GM04504 (cell line): ENCODE results near the gene CASP6.
"Not testable (repeated sequence)": the region's sequence is repeated elsewhere in the genome, so short reads cannot be mapped to it uniquely, and the experiment has no call there.

Experiments used
- DNase-seq: peaks from one replicate; pipeline ENCODE4 v3.0.0-alpha.2; 2012; ENCODE audit warnings: low read depth

CASP6 gene

DNA sequence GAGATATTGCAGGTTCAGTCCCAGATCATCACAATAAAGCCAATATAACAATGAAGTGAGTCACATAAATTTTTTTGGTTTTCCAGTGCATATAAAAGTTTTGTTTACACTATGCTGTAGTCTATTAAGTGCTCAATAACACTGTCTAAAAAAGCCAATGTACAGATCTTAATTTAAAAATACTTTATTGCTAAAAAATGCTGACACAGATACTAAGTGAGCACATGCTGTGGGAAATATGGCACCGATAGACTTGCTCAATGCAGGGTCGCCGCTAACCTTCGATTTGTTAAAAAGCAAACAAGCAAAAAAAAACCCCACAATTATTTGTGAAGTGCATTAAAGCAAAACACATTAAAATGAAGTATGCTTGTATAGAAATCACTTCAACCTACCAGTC lies 16.4 kb upstream of the CASP6 start:
- DNase-seq: no peak

DNA sequence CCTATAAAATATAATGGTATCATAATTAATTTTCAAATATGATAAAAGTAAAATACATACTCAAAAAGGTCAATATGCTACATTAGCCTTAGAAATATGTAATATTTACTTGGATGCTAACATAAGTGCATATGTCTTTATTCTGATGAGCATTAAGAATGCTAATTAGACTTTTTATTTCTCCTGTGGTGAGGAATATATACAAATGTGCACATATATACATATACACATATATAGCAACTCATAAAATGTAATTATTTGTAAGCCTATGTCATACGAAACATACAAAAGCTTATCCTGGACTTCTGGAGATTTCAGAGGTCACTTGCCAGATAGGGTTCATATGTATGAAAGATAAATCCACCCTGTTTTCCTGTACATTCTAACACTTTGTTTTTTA lies 15.5 kb upstream of the CASP6 start:
- no peak for DNase-seq

GRCh38 chr4:109713500-109713899 lies 10.3 kb upstream of the CASP6 start:
- no peak for DNase-seq

GRCh38 chr4:109708990-109709389 lies 5.7 kb upstream of the CASP6 start:
- DNase-seq: no peak

DNA sequence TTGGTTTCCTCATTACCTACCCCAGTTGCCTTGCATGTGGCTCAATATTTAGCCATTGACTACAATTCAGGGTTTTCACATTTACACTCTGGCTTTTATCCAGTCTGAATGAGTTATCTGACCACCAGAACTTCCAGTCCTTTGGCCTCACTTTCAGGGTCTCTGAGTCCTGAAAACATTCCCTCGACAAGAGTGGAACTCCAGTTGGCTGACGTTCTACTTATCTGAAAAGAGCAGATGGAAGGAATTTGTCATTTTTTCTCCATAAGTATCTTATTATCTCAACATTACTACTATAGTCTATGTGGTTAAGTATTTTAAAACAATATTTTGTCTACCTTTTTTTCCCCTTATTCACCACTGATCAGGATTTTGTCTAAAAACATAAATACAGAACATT lies 5.2 kb upstream of the CASP6 start:
- no peak for DNase-seq

GRCh38 chr4:109703664-109704361 lies 568 bp upstream of the CASP6 start:
- no peak for DNase-seq

DNA sequence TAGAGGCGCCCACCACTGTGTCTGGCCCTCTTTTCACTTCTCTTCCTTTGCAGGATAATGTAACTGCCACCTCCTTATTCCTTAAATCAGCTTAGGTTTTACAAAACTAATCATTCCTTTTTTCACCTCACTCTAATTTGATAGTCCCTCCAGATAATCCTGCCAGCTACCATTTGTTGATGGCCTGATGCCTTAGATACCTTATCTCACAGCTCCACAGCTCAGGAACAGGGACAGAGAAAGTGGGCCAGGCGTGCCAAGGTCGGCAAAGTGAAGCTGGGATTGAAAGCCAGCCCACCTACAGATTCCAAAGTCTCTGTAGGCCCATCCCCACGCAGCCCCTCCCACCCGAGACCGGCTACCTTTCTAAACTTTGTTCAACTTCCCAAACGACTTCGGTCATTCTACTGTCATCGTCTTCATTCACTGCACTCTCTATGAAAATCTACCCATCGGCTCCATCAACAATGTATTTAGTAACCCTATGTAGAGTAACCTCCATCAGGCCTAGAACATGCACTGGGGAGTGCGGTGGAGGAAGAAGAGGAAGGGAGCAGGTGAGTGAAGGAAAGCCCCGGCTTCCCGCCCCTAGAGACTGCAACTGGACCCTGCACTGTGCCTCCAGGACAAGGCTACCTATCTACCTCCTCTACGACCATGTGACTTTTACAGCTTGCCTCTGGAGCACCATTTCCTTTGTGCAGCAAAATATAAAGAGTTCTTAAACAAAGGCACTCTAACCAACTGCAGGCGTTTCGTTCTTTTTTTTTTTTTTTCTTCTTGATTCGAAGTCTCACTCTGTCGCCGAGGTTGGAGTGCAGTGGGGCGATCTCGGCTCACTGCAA lies 1.5 kb downstream of the CASP6 start:
- no peak for DNase-seq

DNA sequence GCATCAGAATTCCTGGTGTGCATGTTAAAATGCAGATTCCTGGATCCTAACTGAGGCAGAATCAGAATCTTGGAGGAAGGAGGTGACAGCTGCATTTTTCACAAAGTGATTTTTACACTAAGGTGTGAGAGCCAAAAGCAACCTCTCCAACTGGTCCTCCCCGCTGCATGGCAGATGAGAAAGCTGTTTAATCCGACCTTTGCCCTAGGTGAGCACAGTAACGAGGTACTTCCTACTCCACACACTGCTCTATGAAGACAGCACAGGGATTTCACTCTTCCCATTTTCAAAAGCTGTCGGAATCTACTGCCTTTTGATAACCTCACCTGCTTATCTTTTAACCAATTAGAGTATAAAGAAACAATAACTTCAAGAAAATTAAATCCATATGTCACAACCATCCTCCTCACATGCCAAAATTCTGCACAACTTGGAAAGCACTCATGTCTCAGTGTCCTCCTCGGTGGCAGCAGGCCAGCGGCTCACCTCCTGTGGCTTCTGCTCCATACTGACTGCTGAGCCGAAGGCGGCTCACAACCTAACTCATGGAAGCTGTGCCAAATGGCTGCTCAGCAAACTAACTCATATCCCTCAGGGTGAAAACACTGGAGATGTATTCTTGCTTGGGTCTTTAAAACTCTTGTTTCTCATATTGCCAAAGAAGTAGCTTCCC lies 3.6 kb downstream of the CASP6 start:
- DNase-seq: no peak

DNA sequence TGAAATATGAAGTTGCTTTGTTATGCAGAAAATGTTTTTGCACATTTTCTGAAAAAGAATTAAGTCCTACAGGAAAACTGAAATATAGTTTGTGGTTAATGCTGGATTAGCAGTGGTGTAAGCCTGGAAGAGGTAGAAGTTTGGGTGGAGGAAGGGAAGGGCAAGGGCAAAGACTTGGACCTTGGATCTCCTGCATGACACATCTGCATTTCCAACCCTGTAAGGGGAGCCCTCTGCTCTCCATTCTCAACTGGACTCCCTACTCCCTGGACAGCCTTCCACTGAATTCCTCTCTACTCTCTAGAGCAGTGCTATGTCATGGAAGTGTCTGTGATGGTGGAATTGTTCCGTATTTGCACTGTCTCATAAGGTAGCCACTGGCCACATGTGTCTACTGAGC lies 4.6 kb downstream of the CASP6 start:
- no peak for DNase-seq

DNA sequence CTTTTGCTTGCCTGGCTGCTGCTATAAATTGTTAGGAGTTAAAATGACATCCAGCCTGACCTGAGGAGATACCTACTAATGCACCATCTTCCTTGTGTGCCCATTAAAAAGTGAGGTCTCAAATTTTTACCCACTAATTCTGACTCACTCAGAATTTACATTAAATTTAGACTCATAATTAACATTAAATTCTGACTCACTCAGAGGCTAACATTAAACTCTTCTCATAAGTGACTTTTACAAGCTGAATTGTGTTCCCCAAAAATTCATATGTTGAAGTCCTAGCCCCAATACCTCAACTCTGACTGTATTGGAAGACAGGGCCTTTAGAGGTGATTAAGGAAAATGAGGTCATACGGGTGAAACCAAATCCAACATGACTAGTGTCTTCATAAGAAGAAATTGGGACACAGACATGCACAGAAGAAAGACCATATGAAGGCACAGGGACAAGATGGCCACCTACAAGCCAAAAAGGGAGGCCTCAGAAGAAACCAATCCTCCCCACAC lies 11.8 kb downstream of the CASP6 start:
- DNase-seq: no peak

DNA sequence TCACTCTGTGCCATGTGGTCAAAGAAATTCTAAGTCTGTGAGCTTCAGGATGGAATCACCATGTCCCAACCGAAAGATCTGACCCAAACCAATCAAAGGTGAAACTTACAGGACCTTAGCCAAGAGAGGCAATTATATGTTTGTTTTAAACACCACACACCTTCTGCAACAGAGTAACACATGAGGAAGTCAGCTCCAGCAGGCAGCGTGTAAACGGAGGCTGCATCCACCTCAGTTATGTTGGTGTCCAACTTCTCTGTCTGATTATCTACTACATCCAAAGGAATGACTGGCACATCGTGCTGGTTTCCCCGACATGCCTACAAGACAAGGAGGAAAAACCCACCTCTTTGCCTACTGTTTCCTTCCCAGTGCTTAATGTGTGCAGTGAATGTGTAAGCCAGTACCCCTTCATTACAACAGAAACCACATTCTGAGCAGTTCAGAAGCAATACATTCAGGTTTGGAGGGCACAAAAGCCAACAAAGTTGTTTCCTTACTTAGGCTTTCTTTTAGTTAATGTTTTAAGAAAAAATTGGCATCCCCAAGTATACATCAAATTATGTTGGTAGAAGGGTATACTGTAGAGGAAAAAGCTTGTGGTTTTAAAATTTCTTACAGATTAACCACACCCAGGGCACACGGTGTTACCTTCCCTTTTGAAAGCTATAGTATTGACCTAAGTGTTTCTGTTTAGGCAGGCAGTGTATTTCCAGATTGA lies 12.4 kb downstream of the CASP6 start:
- DNase-seq: no peak

GRCh38 chr4:109684727-109685126 lies 18.5 kb downstream of the CASP6 start:
- no peak for DNase-seq

- DNase-seq: no peak
Observed at GRCh38 chr4:109683621-109684253, 19.5 kb downstream of the CASP6 start.

DNA sequence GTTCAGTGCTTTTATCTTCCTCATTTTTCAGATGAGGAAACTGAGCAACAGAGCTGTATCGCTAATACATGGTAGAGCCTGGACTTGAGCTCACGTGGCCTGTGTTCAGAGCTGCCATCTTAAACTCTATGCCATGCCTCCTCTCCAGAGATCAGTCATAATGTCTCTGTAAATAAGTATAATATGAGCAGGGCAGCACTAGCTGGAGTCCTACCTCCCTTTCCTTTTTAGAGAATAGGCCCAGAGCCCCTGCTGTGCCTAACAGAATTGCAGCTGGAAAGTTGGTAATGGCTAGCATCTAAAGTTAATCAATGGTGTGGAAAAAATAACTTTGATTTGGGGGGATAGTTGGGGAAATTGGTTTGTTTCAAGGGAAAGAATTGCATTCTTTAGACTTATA lies 20.4 kb downstream of the CASP6 start:
- DNase-seq: no peak

DNA sequence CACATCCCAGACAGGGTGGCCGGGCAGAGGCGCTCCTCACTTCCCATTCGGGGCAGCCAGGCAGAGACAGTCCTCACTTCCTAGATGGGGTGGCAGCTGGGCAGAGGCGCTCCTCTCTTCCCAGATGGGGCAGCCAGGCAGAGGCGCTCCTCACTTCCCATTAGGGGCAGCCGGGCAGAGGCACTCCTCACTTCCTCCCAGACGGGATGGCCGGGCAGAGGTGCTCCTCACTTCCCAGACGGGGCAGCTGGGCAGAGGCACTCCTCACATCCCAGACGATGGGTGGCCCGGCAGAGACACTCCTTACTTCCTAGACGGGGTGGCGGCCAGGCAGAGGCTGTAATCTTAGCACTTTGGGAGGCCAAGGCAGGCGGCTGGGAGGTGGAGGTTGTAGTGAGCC lies 24.3 kb downstream of the CASP6 start:
- not testable (repeated sequence) for DNase-seq

DNA sequence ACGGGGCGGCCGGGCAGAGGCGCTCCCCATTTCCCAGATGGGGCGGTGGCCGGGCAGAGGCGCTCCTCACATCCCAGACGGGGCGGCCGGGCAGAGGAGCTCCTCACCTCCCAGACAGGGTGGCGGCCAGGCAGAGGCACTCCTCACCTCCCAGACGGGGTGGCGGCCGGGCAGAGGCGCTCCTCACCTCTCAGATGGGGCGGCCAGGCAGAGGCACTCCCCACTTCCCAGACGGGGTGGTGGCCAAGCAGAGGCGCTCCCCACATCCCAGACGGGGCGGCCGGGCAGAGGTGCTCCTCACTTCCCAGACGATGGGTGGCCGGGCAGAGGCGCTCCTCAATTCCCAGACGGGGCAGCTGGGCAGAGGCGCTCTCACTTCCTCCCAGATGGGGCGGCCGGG lies 24.8 kb downstream of the CASP6 start:
- not testable (repeated sequence) for DNase-seq

DNA sequence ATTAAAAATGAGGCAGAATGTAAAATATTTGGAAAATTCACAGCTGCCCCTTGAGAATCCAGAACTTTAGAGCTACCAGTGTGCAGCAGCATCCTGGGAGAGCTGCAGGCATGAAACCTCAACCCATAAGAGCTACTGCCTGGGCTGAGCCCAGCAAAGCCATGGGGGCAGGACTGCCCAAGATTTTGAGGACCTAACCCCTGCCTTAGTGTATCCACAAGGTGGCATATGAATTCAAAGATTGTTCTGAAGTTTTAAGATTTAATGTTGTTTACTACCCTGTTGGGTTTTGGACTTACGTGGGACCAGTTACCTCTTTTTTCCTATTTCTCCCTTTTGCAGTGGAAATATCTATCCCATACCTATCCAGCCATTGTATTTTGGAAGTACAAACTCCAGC lies 26.4 kb downstream of the CASP6 start:
- DNase-seq: no peak

- DNase-seq: no peak
Observed at GRCh38 chr4:109675843-109676242, 27.4 kb downstream of the CASP6 start.

- DNase-seq: no peak
Observed at GRCh38 chr4:109675181-109675580, 28.1 kb downstream of the CASP6 start.

DNA sequence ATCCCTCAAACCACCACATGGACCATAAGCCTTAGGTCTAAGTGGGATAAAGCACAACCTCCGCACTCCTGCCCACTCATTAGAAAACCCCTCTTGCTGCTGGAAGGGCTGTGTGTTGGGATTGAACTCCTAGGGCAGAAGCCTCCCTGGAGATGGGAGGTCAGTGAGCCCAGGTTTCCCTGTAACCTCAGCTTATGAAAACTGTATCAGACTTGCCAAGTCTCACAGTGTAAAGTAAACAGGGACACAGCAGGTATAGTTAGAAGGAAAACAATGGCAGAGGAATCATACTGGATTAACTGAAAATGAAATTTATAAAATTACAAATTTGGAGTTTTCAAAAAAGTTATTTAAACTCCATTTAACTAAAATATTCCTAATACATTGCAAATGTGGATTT lies 29.9 kb downstream of the CASP6 start:
- DNase-seq: no peak

GRCh38 chr4:109672169-109672930 lies 30.9 kb downstream of the CASP6 start:
- DNase-seq: no peak
